IMR-90 (cell line): ENCODE results near the gene OXCT2. TPM values are rescaled to one million over a fixed set of nuclear protein-coding genes. Genes with fewer than 3 reads are reported as not detected.

Experiments
- ATAC-seq: fragments of 200-7000 bp; cut with Tn5 transposase; 2 replicates; pipeline ENCODE4 v1.9.1; 2020; ENCODE audit warnings: low read depth, mild to moderate bottlenecking, moderate library complexity
- BruUV-seq: library from RNA; stranded (reverse); fragments of 400-500 nt; replicated peaks from 2 replicates; lab custom pipeline; 2021; lab: Mats Ljungman, UMichigan
- CTCF ChIA-PET: fragments of 300-600 bp; formaldehyde crosslinking; extraction: SDS; loops from one replicate; lab custom pipeline; 2021; ENCODE audit warnings: antibody characterized with exemption; lab: Yijun Ruan, JAX
- POLR2A ChIA-PET: fragments of 300-600 bp; sonication (Branson Sonifier 250); formaldehyde crosslinking; loops from one replicate; lab custom pipeline; 2022; ENCODE audit warnings: antibody characterized with exemption; ENCODE audit not compliant: unreplicated experiment; lab: Charles Lee
- DNase-seq: peaks from one replicate; pipeline ENCODE4 v3.0.0; 2013
- H2AFZ ChIP-seq: replicated peaks from 2 replicates; pipeline ENCODE3; 2013; ENCODE audit warnings: low read length, mild to moderate bottlenecking; ENCODE audit not compliant: poor library complexity
- H2AK5ac ChIP-seq: 2 replicates; pipeline ENCODE4 v1.6.1; 2013; ENCODE audit warnings: low read depth, low read length, inconsistent platforms
- H2AK9ac ChIP-seq: replicated peaks from 2 replicates; pipeline ENCODE3; 2013; ENCODE audit warnings: mild to moderate bottlenecking, low read depth, low read length, moderate library complexity; ENCODE audit not compliant: poor library complexity
- H2BK120ac ChIP-seq: 2 replicates; pipeline ENCODE4 v1.6.1; 2013; ENCODE audit warnings: low read depth, low read length, inconsistent platforms
- H2BK15ac ChIP-seq: 3 replicates; pipeline ENCODE4 v1.6.1; 2013; ENCODE audit warnings: low read depth, low read length, inconsistent platforms
- H2BK20ac ChIP-seq: 2 replicates; pipeline ENCODE4 v1.6.1; 2013; ENCODE audit warnings: low read depth, mild to moderate bottlenecking, inconsistent platforms, low read length, moderate library complexity
- H2BK5ac ChIP-seq: 2 replicates; pipeline ENCODE4 v1.6.1; 2013; ENCODE audit warnings: mild to moderate bottlenecking, low read depth, low read length, inconsistent platforms; ENCODE audit not compliant: poor library complexity, severe bottlenecking
- H3K14ac ChIP-seq: replicated peaks from 2 replicates; pipeline ENCODE4 v1.6.1; 2013; ENCODE audit warnings: low read depth, low read length, inconsistent platforms
- H3K18ac ChIP-seq: 2 replicates; pipeline ENCODE4 v1.6.1; 2013; ENCODE audit warnings: low read depth, low read length, control low read depth
- H3K23ac ChIP-seq: 2 replicates; pipeline ENCODE4 v1.6.1; 2013; ENCODE audit warnings: low read depth, low read length, inconsistent platforms
- H3K27ac ChIP-seq: 2 replicates; pipeline ENCODE4 v1.5.1; 2013; ENCODE audit warnings: mild to moderate bottlenecking, control low read depth, low read length; ENCODE audit not compliant: insufficient read depth
- H3K27me3 ChIP-seq: 2 replicates; pipeline ENCODE4 v1.6.1; 2013; ENCODE audit warnings: low read length; ENCODE audit not compliant: control insufficient read depth, insufficient read depth
- H3K36me3 ChIP-seq: 2 replicates; pipeline ENCODE4 v1.6.1; 2013; ENCODE audit warnings: low read length, mixed read lengths; ENCODE audit not compliant: control insufficient read depth, insufficient read depth
- H3K4ac ChIP-seq: 2 replicates; pipeline ENCODE4 v1.6.1; 2013; ENCODE audit warnings: low read depth, low read length, inconsistent platforms
- H3K4me1 ChIP-seq: 2 replicates; pipeline ENCODE4 v1.6.1; 2013; ENCODE audit warnings: low read length, mixed read lengths; ENCODE audit not compliant: control insufficient read depth, insufficient read depth
- H3K4me2 ChIP-seq: 2 replicates; pipeline ENCODE4 v1.6.1; 2013; ENCODE audit warnings: low read depth, mild to moderate bottlenecking, control low read depth, low read length, moderate library complexity
- H3K4me3 ChIP-seq: 2 replicates; pipeline ENCODE4 v1.5.1; 2013; ENCODE audit warnings: low read depth, mild to moderate bottlenecking, control low read depth, low read length, moderate library complexity; ENCODE audit not compliant: insufficient read depth
- H3K56ac ChIP-seq: 2 replicates; pipeline ENCODE4 v1.6.1; 2013; ENCODE audit warnings: low read length, inconsistent platforms; ENCODE audit not compliant: insufficient read depth; ENCODE audit errors: extremely low read depth
- H3K79me1 ChIP-seq, 2 experiments: 2 replicates each; pipeline ENCODE4 v1.6.1; 2013; ENCODE audit warnings: low read length in 2 of 2, inconsistent platforms in 1 of 2, low read depth in 1 of 2
- H3K9ac ChIP-seq: 2 replicates; pipeline ENCODE4 v1.6.1; 2013; ENCODE audit warnings: low read depth, low read length, control low read depth
- H3K9me1 ChIP-seq: 2 replicates; pipeline ENCODE4 v1.6.1; 2013; ENCODE audit warnings: low read length, inconsistent platforms; ENCODE audit not compliant: insufficient read depth
- H3K9me3 ChIP-seq: 2 replicates; pipeline ENCODE4 v1.6.1; 2013; ENCODE audit warnings: low read length; ENCODE audit not compliant: control insufficient read depth, insufficient read depth
- H4K20me1 ChIP-seq: 2 replicates; pipeline ENCODE4 v1.6.1; 2013; ENCODE audit warnings: low read length, inconsistent platforms; ENCODE audit not compliant: insufficient read depth
- H4K5ac ChIP-seq: 2 replicates; pipeline ENCODE4 v1.6.1; 2013; ENCODE audit warnings: mild to moderate bottlenecking, low read depth, low read length, control low read depth
- H4K8ac ChIP-seq, 2 experiments: 2 replicates each; pipeline ENCODE4 v1.6.1; 2013; ENCODE audit warnings: low read depth in 2 of 2, low read length in 2 of 2, control low read depth in 1 of 2, inconsistent platforms in 1 of 2
- H4K91ac ChIP-seq: 2 replicates; pipeline ENCODE4 v1.6.1; 2013; ENCODE audit warnings: low read depth, low read length, inconsistent platforms; ENCODE audit not compliant: insufficient read depth
- CHD1 ChIP-seq: IDR thresholded peaks from 2 replicates; pipeline ENCODE4 v1.6.1; 2012; ENCODE audit warnings: low read depth, low read length, improper control_type of control experiment
- MAFK ChIP-seq: IDR thresholded peaks from 2 replicates; pipeline ENCODE4 v1.6.1; 2012; ENCODE audit warnings: low read depth, low read length, improper control_type of control experiment
- MAZ ChIP-seq: IDR thresholded peaks from 2 replicates; pipeline ENCODE4 v1.6.1; 2012; ENCODE audit warnings: low read depth, mild to moderate bottlenecking, low read length, improper control_type of control experiment, moderate library complexity, borderline replicate concordance
- MXI1 ChIP-seq: IDR thresholded peaks from 2 replicates; pipeline ENCODE4 v1.6.1; 2012; ENCODE audit warnings: low read depth, mild to moderate bottlenecking, low read length, moderate library complexity, borderline replicate concordance
- NFE2L2 ChIP-seq: fragments of 150-350 bp; IDR thresholded peaks from 2 replicates; pipeline ENCODE4 v1.6.1; 2016; ENCODE audit warnings: low read depth, mild to moderate bottlenecking, low read length
- RAD21 ChIP-seq: IDR thresholded peaks from 2 replicates; pipeline ENCODE4 v1.6.1; 2012; ENCODE audit warnings: low read length, improper control_type of control experiment
- SMC3 ChIP-seq: fragments of 150-350 bp; IDR thresholded peaks from 2 replicates; pipeline ENCODE4 v1.6.1; 2016; ENCODE audit warnings: low read depth, mild to moderate bottlenecking, antibody characterized with exemption, low read length, moderate library complexity
- USF2 ChIP-seq: fragments of 150-350 bp; IDR thresholded peaks from 2 replicates; pipeline ENCODE4 v1.6.1; 2017; ENCODE audit warnings: mild to moderate bottlenecking, antibody characterized with exemption, low read length, low read depth
- WGBS, 2 experiments: methylation state at CpG; one replicate each; pipeline versions ENCODE4 v1.1.5 to v1.1.7; 2013; ENCODE audit warnings: missing lambda C conversion rate in 2 of 2; ENCODE audit not compliant: insufficient read length in 1 of 2; ENCODE audit errors: extremely low coverage in 2 of 2; 5-methylcytosine and 5-hydroxymethylcytosine counted together
- dilution Hi-C: fragments of 300-500 bp; cut with HindIII; formaldehyde crosslinking; loops from one replicate; pipeline ENCODE4 v1.14.3; 2018; ENCODE audit warnings: low sequenced_read_pairs; ENCODE audit not compliant: unreplicated experiment
- in situ Hi-C: fragments of 300-500 bp; cut with MboI; formaldehyde crosslinking; loops from 3 replicates; pipeline ENCODE4 v1.14.3; 2019; ENCODE audit warnings: low sequenced_read_pairs, inconsistent platforms, mixed read lengths
- intact Hi-C: fragments of 100-400 bp; cut with micrococcal nuclease; formaldehyde crosslinking; loops from 2 replicates; pipeline ENCODE4 v1.10.0; 2022
- polyA plus RNA-seq, 3 experiments: library from polyadenylated mRNA; depleted of rRNA; stranded (reverse); fragments of >200 nt; gene quantifications; 2 replicates each; pipeline ENCODE4 v1.2.3, GENCODE V29; 2012; ENCODE audit warnings: low replicate concordance in 1 of 3
- total RNA-seq: library from RNA; depleted of rRNA; stranded (reverse); fragments of >200 nt; gene quantifications from 2 replicates; pipeline ENCODE4 v1.2.3, GENCODE V29; 2012

Gene OXCT2
- total and polyA plus RNA-seq, 2 of the 4 experiments (the other 2 are of a cell fraction): 0.18 to 0.22 TPM

GRCh38 chr1:39755965-39756659 lies 15.0 kb downstream of the OXCT2 start:
- Histone ChIP-seq H4K20me1 (no peaks in the 10 kb centered on the region), H4K91ac (no peak overlapping the region), H3K4me2 (no peak overlapping the region), H3K18ac (no peak overlapping the region), H3K36me3 (peaks cover 45% of the 10 kb centered on the region), H3K14ac (no peak overlapping the region), H2BK15ac (no peak overlapping the region), H3K9me3 (no peaks in the 10 kb centered on the region), H4K5ac (no peak overlapping the region), H2AFZ (no peak overlapping the region), H2BK20ac (no peak overlapping the region), H2AK5ac (no peak overlapping the region), H2BK120ac (no peak overlapping the region), H3K27me3 (no peaks in the 10 kb centered on the region), H2AK9ac (peak overlapping the region; percentile 78), H3K23ac (no peak overlapping the region), H2BK5ac (no peak overlapping the region), H3K9me1 (0 out of 2 replicates have a peak, but pooled peaks cover 8% of the 10 kb centered on the region), H3K27ac (no peak overlapping the region), H3K56ac (no peak overlapping the region), H3K79me1 (0 out of 4 replicates have a peak, but pooled peaks cover 0 to 3% of the 10 kb centered on the region in 2 experiments), H4K8ac (no peak overlapping the region), H3K4me1 (no peaks in the 10 kb centered on the region; the same call in 1 of the 2 replicates), H3K9ac (no peak overlapping the region), H3K4me3 (no peak overlapping the region), H3K4ac (no peak overlapping the region)
- 86% methylated on average over 1 of the region's 9 CpGs; no CpG with 5 or more reads in 1 of the 2 experiments for whole genome bisulfite sequencing, 2 experiments
- ChIA-PET POLR2A (no interaction called here), CTCF (no interaction called here)
- DNase-seq: no peak
- ATAC-seq: no peak
- TF ChIP-seq CHD1 (no peak), RAD21 (no peak), USF2 (no peak), SMC3 (no peak), MAZ (no peak), NFE2L2 (no peak), MXI1 (no peak), MAFK (no peak)
- intact Hi-C loops (no loop called here), in situ Hi-C loops (no loop called here), dilution Hi-C loops (no loop called here)
- BruUV-seq: no TSS peak
